ENCODE data around the gene INPP5A. TPM values are rescaled to one million over a fixed set of nuclear protein-coding genes. Genes with fewer than 3 reads are reported as not detected.

The INPP5A gene
- total RNA-seq, 2 experiments from 2014 or later = 9.9 TPM

- no peak overlapping the region for H3K27ac Mint-ChIP-seq
- H3K9me3 Mint-ChIP-seq (ENCODE audit: insufficient read depth) = no peaks in the 10 kb centered on the region
- ChIA-PET CTCF (interaction anchor here (1.1 kb wide), 1 partner anchor 181 kb away, joined by 3 read pairs; no protein-coding TSS in a partner anchor), POLR2A (no interaction called here)
- no peak overlapping the region for H3K4me3 Mint-ChIP-seq
- peaks cover 12% of the 10 kb centered on the region for H3K4me1 Mint-ChIP-seq (ENCODE audit: low read depth)
- ATAC-seq (no peak), DNase-seq (no peak)
- peaks cover 3% of the 10 kb centered on the region for H3K27me3 Mint-ChIP-seq (ENCODE audit: low read depth)
- H3K36me3 Mint-ChIP-seq (ENCODE audit: low read depth) = no peaks in the 10 kb centered on the region
These were observed 101.9 kb downstream of the INPP5A start for GRCh38 chr10:132639470-132639869.

DNA sequence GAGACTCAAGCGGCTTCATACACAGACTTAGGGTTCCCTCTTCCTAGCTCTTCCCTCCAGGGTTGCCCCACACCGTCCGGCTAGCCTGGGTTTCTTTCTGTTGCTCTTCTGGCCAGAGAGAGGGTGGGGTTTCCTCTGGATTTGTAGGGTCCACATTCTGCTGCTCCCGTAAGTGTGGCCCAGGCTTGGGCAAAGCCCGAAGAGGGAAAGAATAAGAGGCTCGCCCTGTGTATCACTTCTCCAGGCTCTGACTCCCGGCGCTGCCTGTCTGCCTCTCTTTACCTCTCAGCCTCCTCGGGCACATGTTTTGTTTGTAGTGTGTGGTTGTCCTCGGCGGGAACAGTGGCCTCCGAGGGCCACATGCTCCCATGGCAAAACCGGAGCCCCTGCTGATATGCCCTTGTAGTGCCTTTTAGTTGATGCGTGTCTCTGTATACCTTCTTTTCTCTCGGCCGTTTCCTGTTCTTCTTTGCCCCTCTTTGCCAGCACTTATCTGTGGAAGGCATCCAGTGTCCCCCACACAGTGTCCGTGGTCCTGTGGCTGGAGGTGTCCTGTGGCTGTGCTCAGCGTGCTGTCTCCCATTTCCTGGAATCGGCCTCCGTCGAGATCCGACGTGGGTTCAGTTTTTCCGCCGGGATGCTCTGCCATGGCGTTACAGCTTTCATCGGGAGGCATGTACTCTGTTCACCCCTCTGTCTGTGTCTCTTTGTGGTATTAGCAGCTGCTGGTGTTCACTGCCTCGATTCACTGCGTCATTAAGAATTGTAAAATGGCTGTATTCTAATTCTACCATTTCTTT, 102.9 kb downstream of the INPP5A start:
- H3K9me3 Mint-ChIP-seq (ENCODE audit: insufficient read depth) = no peaks in the 10 kb centered on the region
- DNase-seq = no peak
- H3K27ac Mint-ChIP-seq = no peak overlapping the region
- no peak for ATAC-seq
- CTCF ChIA-PET = no interaction called here
- no peaks in the 10 kb centered on the region for H3K36me3 Mint-ChIP-seq (ENCODE audit: low read depth)
- H3K27me3 Mint-ChIP-seq (ENCODE audit: low read depth) = peaks cover 3% of the 10 kb centered on the region
- peaks cover 8% of the 10 kb centered on the region for H3K4me1 Mint-ChIP-seq (ENCODE audit: low read depth)
- POLR2A ChIA-PET = no interaction called here
- no peak overlapping the region for H3K4me3 Mint-ChIP-seq

- H3K36me3 Mint-ChIP-seq (ENCODE audit: low read depth) = no peaks in the 10 kb centered on the region
- peaks cover 8% of the 10 kb centered on the region for H3K4me1 Mint-ChIP-seq (ENCODE audit: low read depth)
- no peak for DNase-seq
- no peak overlapping the region for H3K27ac Mint-ChIP-seq
- peaks cover 3% of the 10 kb centered on the region for H3K27me3 Mint-ChIP-seq (ENCODE audit: low read depth)
- no peak overlapping the region for H3K4me3 Mint-ChIP-seq
- ATAC-seq = no peak
- H3K9me3 Mint-ChIP-seq (ENCODE audit: insufficient read depth) = no peaks in the 10 kb centered on the region
- ChIA-PET CTCF (no interaction called here), POLR2A (no interaction called here)
These were observed 103.8 kb downstream of the INPP5A start for GRCh38 chr10:132641401-132641800.

GRCh38 chr10:132641966-132642731, 104.6 kb downstream of the INPP5A start:
- Mint-ChIP-seq H3K4me3 (no peak overlapping the region), H3K36me3 (ENCODE audit: low read depth) (no peaks in the 10 kb centered on the region), H3K27me3 (ENCODE audit: low read depth) (peaks cover 3% of the 10 kb centered on the region), H3K4me1 (ENCODE audit: low read depth) (peaks cover 6% of the 10 kb centered on the region), H3K9me3 (ENCODE audit: insufficient read depth) (no peaks in the 10 kb centered on the region), H3K27ac (no peak overlapping the region)
- POLR2A ChIA-PET = no interaction called here
- CTCF ChIA-PET = interaction anchor here (0.9 kb wide), 1 partner anchor 13 kb away, joined by 3 read pairs; no protein-coding TSS in a partner anchor
- DNase-seq (no peak), ATAC-seq (no peak)

- H3K27ac Mint-ChIP-seq = no peak overlapping the region
- ChIA-PET CTCF (interaction anchor here (0.9 kb wide), 1 partner anchor 13 kb away, joined by 3 read pairs; no protein-coding TSS in a partner anchor), POLR2A (no interaction called here)
- peaks cover 1% of the 10 kb centered on the region for H3K4me1 Mint-ChIP-seq (ENCODE audit: low read depth)
- H3K27me3 Mint-ChIP-seq (ENCODE audit: low read depth) = peaks cover under 1% of the 10 kb centered on the region
- H3K36me3 Mint-ChIP-seq (ENCODE audit: low read depth) = no peaks in the 10 kb centered on the region
- DNase-seq = no peak
- no peaks in the 10 kb centered on the region for H3K9me3 Mint-ChIP-seq (ENCODE audit: insufficient read depth)
- ATAC-seq = no peak
- H3K4me3 Mint-ChIP-seq = no peak overlapping the region
These were observed 105.1 kb downstream of the INPP5A start for GRCh38 chr10:132642732-132643008.

DNA sequence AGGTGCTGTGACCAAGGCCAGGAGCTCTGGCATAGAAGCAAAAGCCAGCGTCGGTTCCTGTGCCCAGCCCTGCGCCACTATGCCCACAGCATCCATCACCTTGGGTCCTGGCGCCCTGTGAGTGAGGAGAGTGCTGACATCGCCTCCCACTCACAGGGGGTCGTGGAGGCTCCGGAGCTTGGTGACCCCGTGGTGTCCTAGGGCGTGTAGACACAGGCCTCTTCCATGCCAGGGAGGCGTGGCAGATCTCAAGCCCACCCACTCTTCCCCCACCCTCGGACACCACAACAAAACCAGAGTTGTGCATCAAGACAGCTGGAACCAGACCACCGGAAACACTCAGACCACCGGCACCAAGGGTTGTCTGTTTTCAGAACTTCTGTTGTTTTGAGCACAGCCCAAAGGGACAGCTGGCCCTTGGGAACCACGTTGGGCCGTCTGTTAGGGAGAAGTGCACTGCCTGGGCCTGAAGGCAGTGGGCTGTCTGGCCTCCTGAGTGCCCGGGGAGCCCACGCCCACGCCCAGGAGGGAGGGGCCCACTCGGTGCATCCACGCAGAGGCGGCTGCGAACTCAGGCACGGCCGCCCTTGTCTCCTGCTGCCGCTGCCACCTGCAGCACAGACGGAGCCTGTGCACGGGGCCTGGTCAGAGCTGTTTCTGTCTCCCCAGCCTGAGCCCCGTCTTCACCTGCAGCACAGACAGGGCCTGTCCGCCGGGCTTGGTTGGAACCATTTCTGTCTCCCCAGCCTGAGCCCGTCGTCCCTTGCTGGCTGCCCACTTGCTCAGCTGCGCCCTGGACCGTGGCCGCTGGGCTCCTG, 106.3 kb downstream of the INPP5A start:
- no peak overlapping the region for H3K27ac Mint-ChIP-seq
- no peaks in the 10 kb centered on the region for H3K36me3 Mint-ChIP-seq (ENCODE audit: low read depth)
- ChIA-PET CTCF (no interaction called here), POLR2A (no interaction called here)
- DNase-seq (no peak), ATAC-seq (no peak)
- no peak overlapping the region for H3K4me3 Mint-ChIP-seq
- no peaks in the 10 kb centered on the region for H3K4me1 Mint-ChIP-seq (ENCODE audit: low read depth)
- H3K9me3 Mint-ChIP-seq (ENCODE audit: insufficient read depth) = no peaks in the 10 kb centered on the region
- no peaks in the 10 kb centered on the region for H3K27me3 Mint-ChIP-seq (ENCODE audit: low read depth)

DNA sequence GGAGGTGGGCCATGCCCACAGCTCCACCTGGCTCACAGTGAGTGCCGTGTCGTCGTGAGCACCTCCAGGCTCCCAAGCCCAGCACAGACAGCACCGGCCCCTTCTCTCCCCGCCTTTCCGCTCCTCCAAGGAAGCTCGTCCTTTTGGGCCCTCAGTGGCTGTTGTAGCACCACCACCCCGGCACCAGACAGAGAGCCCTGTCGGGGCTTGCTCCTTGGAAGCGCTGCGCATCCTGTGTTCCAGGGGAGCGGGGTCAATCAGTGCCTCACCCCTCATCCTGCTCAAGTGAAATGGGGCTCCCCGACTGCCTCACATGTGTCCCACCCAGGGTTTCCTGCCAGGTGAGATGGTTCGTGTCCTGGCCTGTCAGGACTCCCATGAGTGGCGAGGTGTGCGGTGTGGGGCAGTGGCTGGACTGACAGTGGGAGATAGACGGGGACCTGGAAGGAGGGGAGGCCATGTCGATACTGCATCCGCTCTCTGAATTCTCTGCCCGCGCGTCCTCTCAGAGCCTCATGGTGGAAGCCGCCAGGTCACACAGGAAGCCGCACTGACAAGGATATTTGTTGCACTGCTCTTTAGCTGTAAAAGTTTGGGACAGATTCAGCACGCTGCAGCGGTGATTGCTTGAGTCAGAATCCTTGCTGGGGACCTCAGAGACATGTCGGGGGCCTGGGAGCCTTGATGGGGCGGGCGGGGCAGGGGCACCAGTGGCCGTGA, 107.1 kb downstream of the INPP5A start:
- H3K4me1 Mint-ChIP-seq (ENCODE audit: low read depth) = no peaks in the 10 kb centered on the region
- no peaks in the 10 kb centered on the region for H3K9me3 Mint-ChIP-seq (ENCODE audit: insufficient read depth)
- ATAC-seq (no peak), DNase-seq (no peak)
- H3K4me3 Mint-ChIP-seq = no peak overlapping the region
- ChIA-PET CTCF (no interaction called here), POLR2A (no interaction called here)
- H3K36me3 Mint-ChIP-seq (ENCODE audit: low read depth) = no peaks in the 10 kb centered on the region
- H3K27me3 Mint-ChIP-seq (ENCODE audit: low read depth) = no peaks in the 10 kb centered on the region
- no peak overlapping the region for H3K27ac Mint-ChIP-seq

GRCh38 chr10:132645247-132645530, 107.6 kb downstream of the INPP5A start:
- ATAC-seq (no peak), DNase-seq (no peak)
- Mint-ChIP-seq H3K27ac (no peak overlapping the region), H3K4me3 (no peak overlapping the region), H3K36me3 (ENCODE audit: low read depth) (no peaks in the 10 kb centered on the region), H3K9me3 (ENCODE audit: insufficient read depth) (no peaks in the 10 kb centered on the region), H3K27me3 (ENCODE audit: low read depth) (no peaks in the 10 kb centered on the region), H3K4me1 (ENCODE audit: low read depth) (no peaks in the 10 kb centered on the region)
- ChIA-PET POLR2A (no interaction called here), CTCF (no interaction called here)

DNA sequence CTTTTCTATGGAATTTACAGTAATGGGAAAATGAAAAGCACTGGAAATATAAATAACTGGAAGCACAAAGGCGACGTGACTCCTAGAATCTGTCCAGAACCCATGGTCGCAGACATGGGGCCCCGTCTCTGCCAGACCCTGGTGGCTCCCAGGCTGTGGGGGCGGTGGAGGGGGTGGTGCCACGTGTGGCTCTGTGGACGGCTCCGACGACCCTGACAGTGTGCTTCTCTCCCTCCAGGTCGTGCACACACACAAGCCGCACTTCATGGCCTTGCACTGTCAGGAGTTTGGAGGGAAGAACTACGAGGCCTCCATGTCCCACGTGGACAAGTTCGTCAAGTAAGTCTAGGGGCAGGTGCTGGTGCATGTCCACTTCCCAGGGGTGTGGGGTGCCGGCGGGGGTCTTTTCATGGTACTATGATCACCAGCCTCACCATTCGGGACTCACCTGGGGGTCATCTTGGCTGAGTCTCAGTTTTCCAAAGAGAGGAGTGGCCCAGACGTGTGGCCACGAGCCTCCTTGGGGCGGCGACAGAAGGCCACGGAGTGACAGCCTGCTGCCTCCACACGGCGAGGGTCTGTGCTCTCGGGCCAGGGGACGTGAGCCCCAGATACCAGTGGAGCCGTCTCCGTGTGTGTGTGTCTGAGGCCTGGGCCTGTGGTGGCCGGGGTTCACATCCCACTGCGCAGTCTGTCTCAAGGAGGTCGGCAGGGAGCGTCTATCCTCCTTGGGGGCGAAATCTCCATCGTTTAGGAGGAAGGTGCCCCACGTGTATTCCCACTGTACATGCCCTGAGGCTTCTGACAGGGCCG, 108.2 kb downstream of the INPP5A start:
- ChIA-PET POLR2A (no interaction called here), CTCF (no interaction called here)
- H3K4me1 Mint-ChIP-seq (ENCODE audit: low read depth) = no peaks in the 10 kb centered on the region
- no peaks in the 10 kb centered on the region for H3K36me3 Mint-ChIP-seq (ENCODE audit: low read depth)
- no peaks in the 10 kb centered on the region for H3K9me3 Mint-ChIP-seq (ENCODE audit: insufficient read depth)
- no peak for ATAC-seq
- no peak for DNase-seq
- no peaks in the 10 kb centered on the region for H3K27me3 Mint-ChIP-seq (ENCODE audit: low read depth)
- no peak overlapping the region for H3K27ac Mint-ChIP-seq
- H3K4me3 Mint-ChIP-seq = no peak overlapping the region

DNA sequence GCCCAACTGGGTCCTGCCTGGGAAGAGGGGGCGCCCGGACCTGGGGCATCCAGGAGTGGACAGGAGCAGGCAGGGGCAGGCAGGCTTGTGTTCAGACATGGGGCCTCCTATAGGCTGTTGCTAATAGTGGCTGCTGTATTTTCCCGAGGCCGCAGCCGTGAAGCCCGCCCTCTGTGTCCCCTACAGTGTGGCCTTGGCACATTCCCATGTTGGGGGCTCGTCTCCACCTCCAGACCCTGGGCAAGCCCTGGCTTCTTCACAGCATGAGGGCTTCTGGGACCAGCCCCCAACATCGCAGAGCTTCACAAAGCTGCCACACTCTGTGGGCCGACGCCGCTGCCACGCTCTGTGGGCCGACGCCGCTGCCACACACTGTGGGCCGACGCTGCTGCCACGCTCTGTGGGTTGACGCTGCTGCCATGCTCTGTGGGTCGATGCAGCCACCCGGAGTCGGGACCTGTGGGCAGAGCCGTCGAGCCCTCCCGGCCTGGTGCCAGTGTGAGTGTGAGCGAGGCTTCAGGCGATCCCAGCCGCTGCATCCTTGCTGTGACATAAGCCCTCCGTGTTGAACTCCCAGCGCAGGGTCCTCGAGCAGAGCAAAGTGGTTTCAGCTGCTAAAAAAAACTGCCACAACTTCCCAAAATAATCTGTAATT, 109.0 kb downstream of the INPP5A start:
- Mint-ChIP-seq H3K9me3 (ENCODE audit: insufficient read depth) (no peaks in the 10 kb centered on the region), H3K27me3 (ENCODE audit: low read depth) (no peaks in the 10 kb centered on the region), H3K36me3 (ENCODE audit: low read depth) (no peaks in the 10 kb centered on the region), H3K4me1 (ENCODE audit: low read depth) (no peaks in the 10 kb centered on the region), H3K4me3 (no peak overlapping the region), H3K27ac (no peak overlapping the region)
- ATAC-seq (no peak), DNase-seq (no peak)
- CTCF ChIA-PET = no interaction called here
- POLR2A ChIA-PET = no interaction called here

GRCh38 chr10:132647424-132647823, 109.8 kb downstream of the INPP5A start:
- no peak overlapping the region for H3K27ac Mint-ChIP-seq
- no peaks in the 10 kb centered on the region for H3K9me3 Mint-ChIP-seq (ENCODE audit: insufficient read depth)
- H3K27me3 Mint-ChIP-seq (ENCODE audit: low read depth) = no peaks in the 10 kb centered on the region
- no peaks in the 10 kb centered on the region for H3K36me3 Mint-ChIP-seq (ENCODE audit: low read depth)
- ATAC-seq (no peak), DNase-seq (no peak)
- no peak overlapping the region for H3K4me3 Mint-ChIP-seq
- ChIA-PET POLR2A (no interaction called here), CTCF (no interaction called here)
- no peaks in the 10 kb centered on the region for H3K4me1 Mint-ChIP-seq (ENCODE audit: low read depth)
